ENCODE results near the gene ODAD4.

ODAD4 gene

GRCh38 chr17:41913798-41914197 lies 16.6 kb upstream of the ODAD4 start:
- FAIRE-seq: no peak
- no peak for DNase-seq (ENCODE audit: insufficient read length, low spot score)
- no peak for TF ChIP-seq CTCF (IDR thresholded peaks at IDR 0.05; ENCODE audit: insufficient read depth, missing control alignments)

GRCh38 chr17:41914358-41914766 lies 16.1 kb upstream of the ODAD4 start:
- FAIRE-seq (no peak), DNase-seq (ENCODE audit: insufficient read length, low spot score) (no peak)

GRCh38 chr17:41915020-41915419 lies 15.4 kb upstream of the ODAD4 start:
- TF ChIP-seq CTCF (IDR thresholded peaks at IDR 0.05; ENCODE audit: insufficient read depth, missing control alignments): no peak
- no peak for DNase-seq (ENCODE audit: insufficient read length, low spot score)
- no peak for FAIRE-seq

More at GRCh38 chr17:41914358-41914766, 16.1 kb upstream of the ODAD4 start:
- TF ChIP-seq CTCF (IDR thresholded peaks at IDR 0.05; ENCODE audit: insufficient read depth, missing control alignments): no peak

GRCh38 chr17:41915566-41915965 lies 14.9 kb upstream of the ODAD4 start:
- FAIRE-seq (no peak), DNase-seq (ENCODE audit: insufficient read length, low spot score) (no peak)
- TF ChIP-seq CTCF (IDR thresholded peaks at IDR 0.05; ENCODE audit: insufficient read depth, missing control alignments): no peak

GRCh38 chr17:41917192-41917591 lies 13.2 kb upstream of the ODAD4 start:
- FAIRE-seq: no peak
- no peak for DNase-seq (ENCODE audit: insufficient read length, low spot score)
- no peak for TF ChIP-seq CTCF (IDR thresholded peaks at IDR 0.05; ENCODE audit: insufficient read depth, missing control alignments)

- no peak for TF ChIP-seq CTCF (IDR thresholded peaks at IDR 0.05; ENCODE audit: insufficient read depth, missing control alignments)
- no peak for FAIRE-seq
- no peak for DNase-seq (ENCODE audit: insufficient read length, low spot score)
These were observed 12.6 kb upstream of the ODAD4 start for GRCh38 chr17:41917679-41918313.

GRCh38 chr17:41918314-41919164 lies 11.9 kb upstream of the ODAD4 start, which contains the start of gene ACLY:
ACLY (minus strand) TSS chr17:41918951; CDS start chr17:41913873, 5,078 bp downstream.
- no peak for TF ChIP-seq CTCF (IDR thresholded peaks at IDR 0.05; ENCODE audit: insufficient read depth, missing control alignments)
- peak; percentile 93 for DNase-seq (ENCODE audit: insufficient read length, low spot score)
- FAIRE-seq: no peak
